Neural progenitor cell (in vitro differentiated cells): Measurements from ENCODE around the gene C11orf21.

Experiments used
- EZH2phosphoT487 ChIP-seq: fragments of 200-600 bp; sonication (generic); IDR thresholded peaks from 2 replicates; pipeline ENCODE4 v1.6.1; 2017; ENCODE audit warnings: antibody characterized with exemption
- TF ChIP-seq, protein P1 (sequence below): fragments of 200-600 bp; sonication (generic); IDR thresholded peaks from 2 replicates; pipeline ENCODE4 v1.5.1; 2017; ENCODE audit warnings: antibody characterized with exemption, mild to moderate bottlenecking

DNA sequence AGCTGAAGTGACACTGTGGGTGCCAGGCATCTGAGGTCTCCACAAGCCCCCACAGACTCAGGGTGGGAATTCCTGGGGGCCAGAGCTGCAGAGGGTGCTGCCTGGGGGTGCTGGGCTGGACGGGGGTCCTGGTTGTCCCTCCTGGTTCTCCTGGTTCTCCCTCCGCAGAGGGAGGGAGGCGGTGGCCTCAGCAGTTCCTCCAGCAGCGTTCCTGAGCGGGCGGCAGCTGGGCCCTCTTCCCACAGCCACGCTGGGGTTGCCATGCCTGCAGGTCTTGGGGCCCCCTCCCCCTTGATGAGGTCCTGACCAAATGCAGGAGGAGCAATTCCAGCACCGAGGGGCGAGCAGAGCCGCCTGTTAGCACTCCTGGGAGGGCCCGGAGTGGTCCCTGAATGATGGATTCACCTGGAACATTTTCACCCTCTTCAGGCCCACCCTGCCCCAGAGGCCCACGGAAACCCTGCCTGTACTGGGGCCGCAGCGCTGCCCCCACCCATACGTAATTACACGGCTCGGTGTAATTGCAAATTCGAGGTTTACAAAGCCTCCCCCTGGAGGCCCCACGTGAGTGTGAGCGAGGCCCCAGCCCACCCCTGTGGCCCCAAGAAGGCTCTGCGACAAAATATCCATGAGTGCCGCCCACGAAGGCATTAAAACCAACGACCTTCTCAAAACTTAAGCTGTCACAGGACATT, 635 bp downstream of the C11orf21 start:
- TF ChIP-seq, protein P1, sequence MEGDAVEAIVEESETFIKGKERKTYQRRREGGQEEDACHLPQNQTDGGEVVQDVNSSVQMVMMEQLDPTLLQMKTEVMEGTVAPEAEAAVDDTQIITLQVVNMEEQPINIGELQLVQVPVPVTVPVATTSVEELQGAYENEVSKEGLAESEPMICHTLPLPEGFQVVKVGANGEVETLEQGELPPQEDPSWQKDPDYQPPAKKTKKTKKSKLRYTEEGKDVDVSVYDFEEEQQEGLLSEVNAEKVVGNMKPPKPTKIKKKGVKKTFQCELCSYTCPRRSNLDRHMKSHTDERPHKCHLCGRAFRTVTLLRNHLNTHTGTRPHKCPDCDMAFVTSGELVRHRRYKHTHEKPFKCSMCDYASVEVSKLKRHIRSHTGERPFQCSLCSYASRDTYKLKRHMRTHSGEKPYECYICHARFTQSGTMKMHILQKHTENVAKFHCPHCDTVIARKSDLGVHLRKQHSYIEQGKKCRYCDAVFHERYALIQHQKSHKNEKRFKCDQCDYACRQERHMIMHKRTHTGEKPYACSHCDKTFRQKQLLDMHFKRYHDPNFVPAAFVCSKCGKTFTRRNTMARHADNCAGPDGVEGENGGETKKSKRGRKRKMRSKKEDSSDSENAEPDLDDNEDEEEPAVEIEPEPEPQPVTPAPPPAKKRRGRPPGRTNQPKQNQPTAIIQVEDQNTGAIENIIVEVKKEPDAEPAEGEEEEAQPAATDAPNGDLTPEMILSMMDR: no peak
- TF ChIP-seq EZH2phosphoT487: no peak
